Peyer's patch (tissue), 4 donors: ENCODE data around the gene LRRC51.

Source experiments
- CTCF ChIP-seq, 6 experiments: fragments of 450-650 bp in 4 of 6; fragments of 200-600 bp in 2 of 6; sonication (generic) in 1 of 6; IDR thresholded peaks; one replicate each; pipeline ENCODE4 v1.5.1; 2017 to 2019; ENCODE audit warnings: antibody characterized with exemption in 6 of 6, mild to moderate bottlenecking in 3 of 6, moderate library complexity in 1 of 6
- POLR2A ChIP-seq, 2 donors: fragments of 450-650 bp; IDR thresholded peaks; one replicate each; pipeline ENCODE4 v1.5.1; 2017; ENCODE audit warnings: antibody characterized with exemption in 2 of 2, mild to moderate bottlenecking in 2 of 2, moderate library complexity in 2 of 2

GRCh38 chr11:72102946-72103753 lies 22.5 kb downstream of the LRRC51 start, which contains the start of gene LAMTOR1:
- TF ChIP-seq CTCF (IDR thresholded peaks at IDR 0.05) (peak; percentile 6 to 71 (median 58)), POLR2A (IDR thresholded peaks at IDR 0.05) (peak; percentile 60 to 78)
